ENCODE results near the gene DNAJB5.

DNA sequence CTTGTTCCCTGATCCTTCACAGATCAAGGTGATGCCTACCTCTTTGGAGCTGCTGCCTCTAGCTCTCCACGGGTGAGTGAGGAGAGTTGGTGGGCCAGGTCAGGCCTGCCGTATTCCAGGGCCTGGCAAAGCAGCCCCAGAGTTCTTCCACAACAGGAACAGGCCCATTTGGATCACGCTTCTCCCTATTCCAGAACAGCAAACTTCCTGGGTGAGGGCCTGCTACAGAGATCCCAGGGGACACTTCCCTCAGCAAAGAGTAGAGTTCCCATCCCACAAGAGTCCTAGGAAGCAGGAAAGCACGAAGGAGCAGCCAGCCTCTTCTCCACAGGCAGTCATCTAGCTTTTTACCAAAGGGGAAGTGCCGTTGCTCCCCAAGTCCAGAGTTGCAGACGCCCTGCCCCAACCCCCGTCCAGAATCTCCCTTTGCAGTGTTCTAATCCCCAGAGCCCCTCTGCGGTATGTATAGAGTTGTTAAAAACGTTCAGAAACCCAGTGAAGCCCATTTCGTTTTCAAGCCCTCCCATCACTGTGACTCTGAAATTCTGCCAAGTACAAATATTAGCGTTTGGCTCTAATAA, 9.3 kb upstream of the DNAJB5 start:
- TF ChIP-seq, protein P1, sequence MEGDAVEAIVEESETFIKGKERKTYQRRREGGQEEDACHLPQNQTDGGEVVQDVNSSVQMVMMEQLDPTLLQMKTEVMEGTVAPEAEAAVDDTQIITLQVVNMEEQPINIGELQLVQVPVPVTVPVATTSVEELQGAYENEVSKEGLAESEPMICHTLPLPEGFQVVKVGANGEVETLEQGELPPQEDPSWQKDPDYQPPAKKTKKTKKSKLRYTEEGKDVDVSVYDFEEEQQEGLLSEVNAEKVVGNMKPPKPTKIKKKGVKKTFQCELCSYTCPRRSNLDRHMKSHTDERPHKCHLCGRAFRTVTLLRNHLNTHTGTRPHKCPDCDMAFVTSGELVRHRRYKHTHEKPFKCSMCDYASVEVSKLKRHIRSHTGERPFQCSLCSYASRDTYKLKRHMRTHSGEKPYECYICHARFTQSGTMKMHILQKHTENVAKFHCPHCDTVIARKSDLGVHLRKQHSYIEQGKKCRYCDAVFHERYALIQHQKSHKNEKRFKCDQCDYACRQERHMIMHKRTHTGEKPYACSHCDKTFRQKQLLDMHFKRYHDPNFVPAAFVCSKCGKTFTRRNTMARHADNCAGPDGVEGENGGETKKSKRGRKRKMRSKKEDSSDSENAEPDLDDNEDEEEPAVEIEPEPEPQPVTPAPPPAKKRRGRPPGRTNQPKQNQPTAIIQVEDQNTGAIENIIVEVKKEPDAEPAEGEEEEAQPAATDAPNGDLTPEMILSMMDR (IDR thresholded peaks at IDR 0.05; ENCODE audit: insufficient read depth, low read depth, low read length) = no peak
- TF ChIP-seq EZH2 (IDR thresholded peaks at IDR 0.05; ENCODE audit: insufficient read depth, low read length) = no peak
